Heart right ventricle (tissue), 16 donors: ENCODE data around the gene SSTR5. TPM values are rescaled to one million over a fixed set of nuclear protein-coding genes. Genes with fewer than 3 reads are reported as not detected.

Experiments used
- ATAC-seq, 8 donors: fragments of 200-7000 bp; cut with Tn5 transposase; one replicate each; pipeline ENCODE4 v1.9.1; 2020; ENCODE audit warnings: mild to moderate bottlenecking in 8 of 8, moderate library complexity in 8 of 8, moderate number of reproducible peaks in 1 of 8
- DNase-seq, 2 donors: peaks; one replicate each; pipeline ENCODE4 v3.0.0-alpha.2; 2020
- H3K27ac ChIP-seq, 10 donors: fragments of 200-600 bp; sonication (generic) in 2 of 10; one replicate each; pipeline versions ENCODE4 v1.5.0 to v1.8.0; 2020 to 2022; ENCODE audit warnings: mild to moderate bottlenecking in 3 of 10
- H3K27me3 ChIP-seq, 7 donors: fragments of 200-600 bp; one replicate each; pipeline ENCODE4 v1.8.0; 2021 to 2022; ENCODE audit warnings: mild to moderate bottlenecking in 2 of 7
- H3K36me3 ChIP-seq, 9 donors: fragments of 200-600 bp; sonication (generic) in 1 of 9; one replicate each; pipeline versions ENCODE4 v1.5.0 to v1.8.0; 2020 to 2022; ENCODE audit warnings: mild to moderate bottlenecking in 2 of 9
- H3K4me1 ChIP-seq, 9 donors: fragments of 200-600 bp; sonication (generic) in 1 of 9; one replicate each; pipeline versions ENCODE4 v1.5.0 to v1.8.0; 2020 to 2022; ENCODE audit warnings: mild to moderate bottlenecking in 4 of 9
- H3K4me3 ChIP-seq, 10 donors: fragments of 200-600 bp; sonication (generic) in 2 of 10; one replicate each; pipeline versions ENCODE4 v1.5.0 to v1.8.0; 2020 to 2022; ENCODE audit warnings: mild to moderate bottlenecking in 7 of 10, moderate library complexity in 2 of 10
- H3K9me3 ChIP-seq, 11 donors: fragments of 200-600 bp in 10 of 11; sonication (generic) in 2 of 11; one replicate each; pipeline versions ENCODE4 v1.5.0 to v1.8.0; 2013 to 2022; ENCODE audit warnings: mild to moderate bottlenecking in 2 of 11, control low read depth in 1 of 11, moderate library complexity in 1 of 11
- CTCF ChIP-seq, 9 donors: fragments of 200-600 bp; sonication (generic) in 2 of 9; IDR thresholded peaks; one replicate each; pipeline versions ENCODE4 v1.5.0 to v1.8.0; 2021 to 2022; ENCODE audit warnings: antibody characterized with exemption in 9 of 9, mild to moderate bottlenecking in 5 of 9, moderate library complexity in 1 of 9
- WGBS, 2 donors: extraction: QIAGEN DNeasy Blood & Tissue Kit; methylation state at CpG; one replicate each; pipeline ENCODE4 v1.1.7; 2013; ENCODE audit warnings: inconsistent platforms in 1 of 2; 5-methylcytosine and 5-hydroxymethylcytosine counted together
- intact Hi-C, 10 donors: fragments of 100-400 bp; cut with DNase I; formaldehyde crosslinking; loops; one replicate each; pipeline versions ENCODE4 v1.11.1 to v1.14.2; 2022
- polyA plus RNA-seq, 2 donors: library from polyadenylated mRNA; stranded (reverse); fragments of 200-250 nt; gene quantifications; one replicate each; pipeline ENCODE4 v1.2.3, GENCODE V29; 2013
- total RNA-seq, 10 donors: library from RNA; stranded (reverse); fragmentation: NEBNext Ultra II Directional in 3 of 10; extraction: Animal tissue kit (Norgen Biotek cat#: 25700) in 3 of 10; gene quantifications; one replicate each; pipeline versions ENCODE4 v1.2.1 to v1.2.4, GENCODE V29; 2021 to 2023
- donor health status: Arrhythmogenic right ventricular cardiomyopathy.
- donor health status: ischemic (EF 13 %, LVEDD 7.1; RV severe dilation, severe dysfunction).
- donor health status: healthy with polysubstance abuse.
- donor health status: DM: no; HTN: yes; CAD: no.
- donor health status: DM: no; HTN: no; CAD: no.
- donor health status: ischemic (EF 25% LVEDD 6.9; RV normal size, moderate dysfunction).
- donor health status: ischemic (EF 25% LVEDD 5.7; RV mildly dilated, moderate dysfunction).
- donor health status: healthy.
- donor health status: DM: yes; HTN: yes; CAD: no.
- donor health status: Ischemic cardiomyopathy.
- donor health status: ischemic (EF 35%, LVEDD 5.7; RV mildly dilated, moderate dysfunction).
- donor health status: nonischemic (EF 11% LVEDD 7.7; RV severe dilation, severe dysfunction).
- donor health status: DM: yes; HTN: yes; CAD: no.
- donor health status: PGD.
- donor health status: ischemic (EF 29% LVEDD 5.4; RV normal size, mild dysfunction).
- donor health status: nonischemic (EF 23%, LVEDD 6.1; RV moderate dilation, normal function).

SSTR5 gene
- total and polyA plus RNA-seq, 12 donors = 0.39 to 32.0 (median 5.4) TPM

GRCh38 chr16:1053121-1053521 is 19.4 kb upstream of the SSTR5 start:
- Histone ChIP-seq H3K36me3 (no peaks in the 10 kb centered on the region), H3K27me3 (peaks cover 0 to 63% (median 28%) of the 10 kb centered on the region in 7 donors), H3K27ac (no peak overlapping the region), H3K9me3 (peaks cover 0 to 12% (median 0%) of the 10 kb centered on the region in 11 donors), H3K4me1 (peaks cover 0 to 13% (median 2%) of the 10 kb centered on the region in 9 donors), H3K4me3 (no peak overlapping the region)
- DNase-seq = no peak
- intact Hi-C loops = loop anchor here in 3 of 10 donors (5.0 to 10.0 kb wide), 3 partner anchors 241 to 341 kb away; partner anchors contain the start of gene METRN (in 2 of the 3)
- WGBS, 2 donors = 56 to 57% methylated on average over 14 of the region's 14 CpGs
- no peak for TF ChIP-seq CTCF (IDR thresholded peaks at IDR 0.05)
- ATAC-seq = no peak

- Histone ChIP-seq H3K4me3 (no peak overlapping the region), H3K4me1 (peaks cover 0 to 7% (median 0%) of the 10 kb centered on the region in 9 donors), H3K27ac (no peak overlapping the region), H3K9me3 (peaks cover 0 to 15% (median 0%) of the 10 kb centered on the region in 11 donors), H3K27me3 (peaks cover 0 to 61% (median 26%) of the 10 kb centered on the region in 7 donors), H3K36me3 (no peaks in the 10 kb centered on the region)
- intact Hi-C loops = loop anchor here in 6 of 10 donors (2.0 to 10.0 kb wide), 5 partner anchors 239 to 342 kb away; partner anchors contain the start of gene METRN (in 2 of the 6)
- TF ChIP-seq CTCF (IDR thresholded peaks at IDR 0.05) = no peak
- DNase-seq (no peak), ATAC-seq (no peak)
- WGBS, 2 donors = 80 to 89% methylated on average over 20 to 21 of the region's 21 CpGs
These were observed 18.7 kb upstream of the SSTR5 start for GRCh38 chr16:1053700-1054368.

- H3K4me1 ChIP-seq = peaks cover 0 to 7% (median 0%) of the 10 kb centered on the region in 9 donors
- no peaks in the 10 kb centered on the region for H3K36me3 ChIP-seq
- no peak overlapping the region for H3K4me3 ChIP-seq
- peak; percentile 66 to 92 (median 83) for TF ChIP-seq CTCF (IDR thresholded peaks at IDR 0.05)
- WGBS, 2 donors = 20 to 24% methylated on average over 34 of the region's 34 CpGs
- H3K9me3 ChIP-seq = peaks cover 0 to 25% (median 5%) of the 10 kb centered on the region in 11 donors
- DNase-seq (peak; percentile 59 to 69), ATAC-seq (peak; percentile 61 to 85 (median 75))
- H3K27me3 ChIP-seq = peaks cover 0 to 51% (median 20%) of the 10 kb centered on the region in 7 donors
- intact Hi-C loops = loop anchor here in 9 of 10 donors (1.0 to 10.0 kb wide), 7 partner anchors 137 to 343 kb away; partner anchors contain the start of gene METRN (in 2 of the 9)
- no peak overlapping the region for H3K27ac ChIP-seq
These were observed 17.6 kb upstream of the SSTR5 start for GRCh38 chr16:1054660-1055556.

- intact Hi-C loops = loop anchor here in 9 of 10 donors (1.0 to 10.0 kb wide), 6 partner anchors 137 to 343 kb away; partner anchors contain the start of gene METRN (in 2 of the 9)
- Histone ChIP-seq H3K27me3 (peaks cover 0 to 48% (median 20%) of the 10 kb centered on the region in 7 donors), H3K27ac (no peak overlapping the region), H3K9me3 (peaks cover 0 to 26% (median 5%) of the 10 kb centered on the region in 11 donors), H3K4me3 (no peak overlapping the region), H3K36me3 (no peaks in the 10 kb centered on the region), H3K4me1 (peaks cover 0 to 7% (median 0%) of the 10 kb centered on the region in 9 donors)
- 70 to 76% methylated on average over 13 of the region's 13 CpGs for WGBS, 2 donors
- ATAC-seq = peak in 1 of 8 donors; percentile 7
- no peak for DNase-seq
- no peak for TF ChIP-seq CTCF (IDR thresholded peaks at IDR 0.05)
These were observed 17.0 kb upstream of the SSTR5 start for GRCh38 chr16:1055557-1055924.
